ENCODE results near the gene HAPSTR1. TPM values are rescaled to one million over a fixed set of nuclear protein-coding genes. Genes with fewer than 3 reads are reported as not detected.

Gene HAPSTR1
- total RNA-seq, 1 experiment from 2014 or later: 24.4 TPM

DNA sequence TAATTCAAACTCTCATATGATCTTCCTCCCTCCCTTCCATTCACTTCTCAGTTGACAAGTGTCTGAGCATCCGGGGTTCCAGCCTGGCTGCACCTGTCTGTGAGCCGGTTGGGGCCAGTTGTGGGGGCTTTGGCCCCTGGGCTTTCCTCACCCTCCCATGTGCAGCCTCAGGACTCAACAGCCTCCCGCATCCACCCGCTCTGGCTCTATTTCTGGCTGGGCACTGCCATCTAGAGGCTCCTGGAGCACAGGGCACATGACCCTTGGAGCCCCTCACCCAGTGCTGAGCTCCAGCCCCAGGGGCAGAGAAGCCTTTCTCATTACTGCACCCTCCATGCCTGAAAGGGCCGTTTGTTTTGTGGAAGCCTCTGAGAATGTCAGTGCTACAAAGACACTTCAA, 43.3 kb downstream of the HAPSTR1 start:
- peak; percentile 60 for DNase-seq
- intact Hi-C loops (cut with micrococcal nuclease): no loop called here
- BruUV-seq (replicated peaks): no TSS peak
- no peak overlapping the region for H3K4me2 ChIP-seq (ENCODE audit: low read length)
- ChIA-PET POLR2A (ENCODE audit: unreplicated experiment) (no interaction called here), CTCF (interaction anchor here (0.6 to 1.7 kb wide), 2 partner anchors 126 to 136 kb away, joined by 3 to 5 read pairs; no protein-coding TSS in a partner anchor)
- H3K4me3 ChIP-seq (ENCODE audit: low read length): no peak overlapping the region
- no peaks in the 10 kb centered on the region for H3F3A ChIP-seq (ENCODE audit: low read length, unreplicated experiment)
- no peaks in the 10 kb centered on the region for H3K36me3 ChIP-seq (ENCODE audit: low read depth, low read length)
- H4K20me1 ChIP-seq (ENCODE audit: low read length): no peaks in the 10 kb centered on the region
- H2AFZ ChIP-seq (ENCODE audit: low read length): no peak overlapping the region
- no peak overlapping the region for H3K27ac ChIP-seq (ENCODE audit: low read length)
- H3K9me2 ChIP-seq (replicated peaks; ENCODE audit: low read length): no peaks in the 10 kb centered on the region
- no peaks in the 10 kb centered on the region for H3K79me2 ChIP-seq (ENCODE audit: low read length)
- 0 out of 2 replicates have a peak, but pooled peaks cover 4% of the 10 kb centered on the region for H3K4me1 ChIP-seq (ENCODE audit: insufficient read depth, low read length)
- no peaks in the 10 kb centered on the region for H3K27me3 ChIP-seq (ENCODE audit: low read length)
- ATAC-seq: peak; percentile 84
- TF ChIP-seq, protein P1, sequence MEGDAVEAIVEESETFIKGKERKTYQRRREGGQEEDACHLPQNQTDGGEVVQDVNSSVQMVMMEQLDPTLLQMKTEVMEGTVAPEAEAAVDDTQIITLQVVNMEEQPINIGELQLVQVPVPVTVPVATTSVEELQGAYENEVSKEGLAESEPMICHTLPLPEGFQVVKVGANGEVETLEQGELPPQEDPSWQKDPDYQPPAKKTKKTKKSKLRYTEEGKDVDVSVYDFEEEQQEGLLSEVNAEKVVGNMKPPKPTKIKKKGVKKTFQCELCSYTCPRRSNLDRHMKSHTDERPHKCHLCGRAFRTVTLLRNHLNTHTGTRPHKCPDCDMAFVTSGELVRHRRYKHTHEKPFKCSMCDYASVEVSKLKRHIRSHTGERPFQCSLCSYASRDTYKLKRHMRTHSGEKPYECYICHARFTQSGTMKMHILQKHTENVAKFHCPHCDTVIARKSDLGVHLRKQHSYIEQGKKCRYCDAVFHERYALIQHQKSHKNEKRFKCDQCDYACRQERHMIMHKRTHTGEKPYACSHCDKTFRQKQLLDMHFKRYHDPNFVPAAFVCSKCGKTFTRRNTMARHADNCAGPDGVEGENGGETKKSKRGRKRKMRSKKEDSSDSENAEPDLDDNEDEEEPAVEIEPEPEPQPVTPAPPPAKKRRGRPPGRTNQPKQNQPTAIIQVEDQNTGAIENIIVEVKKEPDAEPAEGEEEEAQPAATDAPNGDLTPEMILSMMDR (conservative IDR thresholded peaks at IDR 0.05; ENCODE audit: low read depth, low read length): peak; percentile 84
- TF ChIP-seq EZH2 (IDR thresholded peaks at IDR 0.05; ENCODE audit: low read length, unreplicated experiment): no peak
- H3K9ac ChIP-seq (ENCODE audit: low read length): no peak overlapping the region
- no peaks in the 10 kb centered on the region for H3K9me3 ChIP-seq (ENCODE audit: low read length)

DNA sequence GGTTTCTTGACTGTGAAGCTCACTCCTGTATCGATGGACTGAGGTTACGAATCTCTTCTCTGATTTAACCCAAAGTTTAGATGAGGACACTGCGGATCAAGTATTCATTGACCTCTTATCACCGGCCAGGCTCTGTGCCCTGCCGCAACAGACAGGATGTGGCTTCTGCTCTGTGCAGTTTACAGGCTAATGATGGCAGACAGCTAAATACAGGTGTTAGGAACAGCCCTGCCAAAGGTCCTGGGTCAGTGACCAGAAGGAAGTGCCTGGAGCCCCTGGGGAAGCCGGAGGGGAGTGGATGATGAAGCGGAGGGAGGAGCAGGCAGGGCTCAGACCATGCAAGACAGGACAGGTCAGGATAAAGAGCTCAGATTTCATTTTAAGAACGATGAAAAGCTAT, 44.4 kb downstream of the HAPSTR1 start:
- H3K9me3 ChIP-seq (ENCODE audit: low read length): no peaks in the 10 kb centered on the region
- H3K4me1 ChIP-seq (ENCODE audit: insufficient read depth, low read length): 0 out of 2 replicates have a peak, but pooled peaks cover 4% of the 10 kb centered on the region
- H3K36me3 ChIP-seq (ENCODE audit: low read depth, low read length): no peaks in the 10 kb centered on the region
- intact Hi-C loops (cut with micrococcal nuclease): no loop called here
- H3K79me2 ChIP-seq (ENCODE audit: low read length): no peaks in the 10 kb centered on the region
- no TSS peak for BruUV-seq (replicated peaks)
- TF ChIP-seq, protein P1 (conservative IDR thresholded peaks at IDR 0.05; ENCODE audit: low read depth, low read length): no peak
- TF ChIP-seq EZH2phosphoT487 (IDR thresholded peaks at IDR 0.05; ENCODE audit: borderline replicate concordance, low read length) (no peak), EZH2 (IDR thresholded peaks at IDR 0.05; ENCODE audit: low read length, unreplicated experiment) (no peak)
- DNase-seq (no peak), ATAC-seq (no peak)
- H3K27ac ChIP-seq (ENCODE audit: low read length): no peak overlapping the region
- H3K9ac ChIP-seq (ENCODE audit: low read length): no peak overlapping the region
- H3K27me3 ChIP-seq (ENCODE audit: low read length): no peaks in the 10 kb centered on the region
- no peak overlapping the region for H3K4me3 ChIP-seq (ENCODE audit: low read length)
- no peak overlapping the region for H3K4me2 ChIP-seq (ENCODE audit: low read length)
- ChIA-PET CTCF (interaction anchor here (1.7 kb wide), 1 partner anchor 127 kb away, joined by 5 read pairs; no protein-coding TSS in a partner anchor), POLR2A (ENCODE audit: unreplicated experiment) (no interaction called here)
- H2AFZ ChIP-seq (ENCODE audit: low read length): no peak overlapping the region
- H3F3A ChIP-seq (ENCODE audit: low read length, unreplicated experiment): no peaks in the 10 kb centered on the region
- H3K9me2 ChIP-seq (replicated peaks; ENCODE audit: low read length): no peaks in the 10 kb centered on the region
- H4K20me1 ChIP-seq (ENCODE audit: low read length): no peaks in the 10 kb centered on the region

DNA sequence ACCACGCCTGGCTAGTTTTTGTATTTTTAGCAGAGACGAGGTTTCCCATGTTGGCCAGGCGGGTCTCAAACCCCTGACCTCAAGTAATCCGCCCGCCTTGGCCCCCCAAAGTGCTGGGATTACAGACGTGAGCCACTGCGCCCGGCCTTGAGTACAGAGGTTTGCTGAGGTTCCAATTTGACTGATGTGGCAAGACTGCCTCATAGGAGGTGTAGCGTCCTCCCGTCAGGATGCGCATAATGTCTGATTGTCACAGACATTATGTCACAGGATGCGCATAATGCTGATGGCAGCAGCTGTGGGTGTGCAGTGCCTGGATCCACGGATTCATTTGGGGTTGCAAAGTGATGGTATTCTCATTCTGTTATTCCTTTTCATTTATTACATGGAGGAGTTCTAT, 45.2 kb downstream of the HAPSTR1 start:
- Histone ChIP-seq H2AFZ (ENCODE audit: low read length) (no peak overlapping the region), H3K9me3 (ENCODE audit: low read length) (no peaks in the 10 kb centered on the region), H4K20me1 (ENCODE audit: low read length) (no peaks in the 10 kb centered on the region), H3K4me3 (ENCODE audit: low read length) (no peak overlapping the region), H3F3A (ENCODE audit: low read length, unreplicated experiment) (no peaks in the 10 kb centered on the region), H3K27me3 (ENCODE audit: low read length) (no peaks in the 10 kb centered on the region), H3K4me1 (ENCODE audit: insufficient read depth, low read length) (0 out of 2 replicates have a peak, but pooled peaks cover 4% of the 10 kb centered on the region), H3K36me3 (ENCODE audit: low read depth, low read length) (no peaks in the 10 kb centered on the region), H3K79me2 (ENCODE audit: low read length) (no peaks in the 10 kb centered on the region), H3K4me2 (ENCODE audit: low read length) (no peak overlapping the region), H3K9me2 (replicated peaks; ENCODE audit: low read length) (no peaks in the 10 kb centered on the region), H3K9ac (ENCODE audit: low read length) (no peak overlapping the region), H3K27ac (ENCODE audit: low read length) (no peak overlapping the region)
- DNase-seq (no peak), ATAC-seq (no peak)
- intact Hi-C loops (cut with micrococcal nuclease): no loop called here
- TF ChIP-seq, protein P1 (conservative IDR thresholded peaks at IDR 0.05; ENCODE audit: low read depth, low read length): no peak
- TF ChIP-seq EZH2phosphoT487 (IDR thresholded peaks at IDR 0.05; ENCODE audit: borderline replicate concordance, low read length) (no peak), EZH2 (IDR thresholded peaks at IDR 0.05; ENCODE audit: low read length, unreplicated experiment) (no peak)
- ChIA-PET POLR2A (ENCODE audit: unreplicated experiment) (no interaction called here), CTCF (no interaction called here)
- BruUV-seq (replicated peaks): no TSS peak

Measured in PC-3 (cell line).